Right kidney (tissue), 1 donor: ENCODE results near the gene TRIM38.
A peak's percentile ranks its signal among the peaks of the same experiment; 100 is the strongest.
"Not testable (repeated sequence)": the region's sequence is repeated elsewhere in the genome, so short reads cannot be mapped to it uniquely, and the experiment has no call there.

Experiments
- DNase-seq: peaks from one replicate; pipeline ENCODE4 v3.0.0-alpha.2; 2016

The TRIM38 gene

DNA sequence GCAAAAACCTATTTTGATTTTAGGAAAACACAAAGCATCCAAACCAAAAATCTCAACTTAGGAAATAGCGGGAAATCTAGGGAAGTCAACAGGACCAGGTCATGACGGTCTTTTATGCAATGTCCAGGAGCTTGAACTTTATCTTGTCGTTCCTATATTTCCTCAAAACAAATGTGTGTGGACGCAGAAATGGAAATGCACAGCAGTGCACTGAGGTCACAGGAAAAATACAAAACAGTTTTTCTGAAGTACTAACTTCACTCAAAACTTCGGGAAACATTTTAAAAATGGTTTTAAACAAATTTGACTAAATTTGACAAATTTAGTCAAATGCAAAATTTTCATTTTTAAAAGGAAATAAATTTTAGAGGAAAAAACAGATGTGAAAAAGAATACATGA lies 26.6 kb upstream of the TRIM38 start:
- DNase-seq = no peak

DNA sequence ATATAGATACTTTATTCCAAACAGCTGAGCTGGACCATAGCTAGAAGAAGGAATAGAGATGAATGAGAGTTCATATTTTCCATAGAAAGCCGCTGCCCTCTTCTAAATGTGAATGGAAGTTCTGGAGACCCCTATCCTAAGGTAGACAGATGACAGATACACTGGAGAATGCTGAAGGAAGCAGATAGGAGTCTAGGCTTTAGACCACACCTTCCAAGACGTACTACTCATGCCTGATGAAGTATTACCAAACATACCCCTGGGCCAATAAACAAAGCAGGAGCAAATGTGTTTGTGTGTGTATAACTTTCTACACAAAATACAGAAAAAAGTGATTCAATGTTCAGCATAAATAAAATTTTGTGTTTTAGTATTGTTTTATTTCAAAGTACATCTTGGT lies 23.0 kb upstream of the TRIM38 start:
- DNase-seq = no peak

DNA sequence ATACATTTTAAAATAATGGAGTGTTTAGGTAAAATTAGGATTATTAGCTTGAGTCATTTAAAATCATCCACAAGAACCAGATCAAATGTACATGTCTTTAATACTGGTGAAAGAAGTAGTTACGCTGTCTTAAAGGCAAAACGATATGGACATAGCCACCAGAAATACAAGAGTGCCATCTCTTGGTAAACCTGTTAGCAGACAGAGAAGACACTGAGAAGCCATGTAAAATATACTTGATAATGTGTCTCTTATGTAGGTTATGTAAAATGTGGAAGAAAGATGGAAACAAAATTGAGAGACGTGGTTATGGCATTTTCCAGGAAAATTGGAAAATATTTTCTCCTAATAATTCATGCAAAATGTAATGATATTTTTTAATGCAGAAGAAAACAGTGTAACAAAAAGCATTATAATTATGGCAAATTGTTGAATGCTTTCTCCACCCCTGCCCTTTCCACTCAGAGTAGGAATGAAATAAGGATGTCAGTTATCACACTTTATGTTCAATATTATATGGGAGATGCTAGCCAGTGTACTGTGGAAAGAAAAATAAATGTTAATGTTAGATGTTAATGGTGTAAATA lies 19.9 kb upstream of the TRIM38 start:
- no peak for DNase-seq

- no peak for DNase-seq
Observed at GRCh38 chr6:25943887-25944286, 18.7 kb upstream of the TRIM38 start.

- DNase-seq = no peak
Observed at GRCh38 chr6:25944688-25945574, 17.7 kb upstream of the TRIM38 start.

- DNase-seq = not testable (repeated sequence)
Observed at GRCh38 chr6:25945738-25946137, 16.9 kb upstream of the TRIM38 start.

GRCh38 chr6:25946631-25947030 lies 16.0 kb upstream of the TRIM38 start:
- no peak for DNase-seq

DNA sequence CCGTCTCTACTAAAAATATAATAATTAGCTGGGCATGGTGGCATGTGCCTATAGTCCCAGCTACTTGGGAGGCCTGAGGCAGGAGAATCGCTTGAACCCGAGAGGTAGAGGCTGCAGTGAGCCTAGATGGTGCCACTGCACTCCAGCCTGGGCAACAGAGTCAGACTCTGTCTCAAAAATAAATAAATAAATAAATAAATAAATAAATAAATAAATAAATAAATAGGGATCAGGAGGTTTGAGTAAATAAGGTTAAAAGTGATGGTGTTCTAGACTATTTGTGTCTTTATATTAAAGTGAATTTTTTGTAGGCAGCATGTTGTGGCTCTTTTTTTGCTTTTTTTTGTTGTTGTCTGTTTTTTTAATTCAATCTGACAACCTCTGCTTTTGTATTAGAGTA lies 15.1 kb upstream of the TRIM38 start:
- DNase-seq = not testable (repeated sequence)

GRCh38 chr6:25949695-25950094 lies 12.9 kb upstream of the TRIM38 start:
- no peak for DNase-seq

DNA sequence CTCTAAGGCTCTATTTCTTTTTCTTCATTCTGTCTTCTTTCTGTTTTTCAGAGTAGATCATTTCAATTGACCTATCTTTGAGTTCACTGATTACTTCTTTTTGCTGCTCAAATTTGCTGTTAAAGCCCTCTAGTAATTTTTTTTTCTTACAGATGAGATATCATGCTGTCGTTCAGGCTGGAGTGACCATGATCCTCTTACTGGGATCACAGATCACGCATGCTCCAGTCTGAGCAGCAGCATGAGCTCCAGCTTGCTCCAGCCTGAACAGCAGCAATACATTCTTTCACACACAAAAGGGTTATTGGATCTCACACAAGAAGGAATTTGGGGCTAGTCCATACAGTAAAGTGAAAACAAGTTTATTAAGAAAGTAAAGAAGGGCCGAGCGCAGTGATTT lies 12.3 kb upstream of the TRIM38 start:
- no peak for DNase-seq

- no peak for DNase-seq
Observed at GRCh38 chr6:25951296-25952032, 11.1 kb upstream of the TRIM38 start.

DNA sequence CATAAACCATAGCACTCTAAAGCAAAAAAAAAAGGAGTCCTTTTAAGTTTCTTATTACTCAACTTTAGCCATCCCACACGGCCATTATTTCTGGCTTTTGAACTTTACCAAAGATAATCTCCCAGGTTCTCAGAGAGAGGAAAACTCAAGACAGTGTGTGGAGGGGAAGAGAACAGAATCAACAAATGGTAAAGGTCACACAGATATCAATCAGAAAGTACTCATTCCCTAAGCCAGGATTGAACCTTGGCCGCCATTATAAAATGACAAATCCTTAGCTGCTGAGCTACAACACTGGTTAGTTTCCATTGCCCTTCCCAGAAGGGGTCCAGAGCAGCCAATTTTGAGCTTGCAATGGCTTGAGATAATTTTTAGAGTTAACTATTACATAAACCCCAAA lies 10.1 kb upstream of the TRIM38 start:
- DNase-seq = no peak

DNA sequence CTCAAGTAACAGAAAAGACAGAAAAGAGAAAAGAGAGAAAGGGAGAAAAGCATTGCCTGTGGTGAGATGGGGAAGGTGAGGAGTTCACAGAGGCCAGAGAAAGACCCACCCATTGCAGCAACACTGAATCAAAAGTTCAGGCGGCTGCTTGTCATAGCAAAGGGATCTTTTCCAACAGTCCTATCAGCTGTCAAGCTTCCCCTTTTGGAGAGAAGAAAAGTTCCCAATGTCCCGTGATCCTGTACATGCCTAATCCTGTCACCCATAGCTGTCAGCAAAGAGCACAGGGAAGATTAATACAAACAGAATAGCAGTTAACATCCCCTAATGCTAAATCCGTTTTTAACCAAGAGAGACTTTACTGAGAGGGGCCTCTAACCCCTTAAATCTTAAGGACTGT lies 8.9 kb upstream of the TRIM38 start:
- no peak for DNase-seq

- DNase-seq = no peak
Observed at GRCh38 chr6:25954756-25955155, 7.8 kb upstream of the TRIM38 start.

GRCh38 chr6:25956226-25956625 lies 6.4 kb upstream of the TRIM38 start:
- DNase-seq = no peak

- DNase-seq = no peak
Observed at GRCh38 chr6:25958700-25959162, 3.9 kb upstream of the TRIM38 start.

DNA sequence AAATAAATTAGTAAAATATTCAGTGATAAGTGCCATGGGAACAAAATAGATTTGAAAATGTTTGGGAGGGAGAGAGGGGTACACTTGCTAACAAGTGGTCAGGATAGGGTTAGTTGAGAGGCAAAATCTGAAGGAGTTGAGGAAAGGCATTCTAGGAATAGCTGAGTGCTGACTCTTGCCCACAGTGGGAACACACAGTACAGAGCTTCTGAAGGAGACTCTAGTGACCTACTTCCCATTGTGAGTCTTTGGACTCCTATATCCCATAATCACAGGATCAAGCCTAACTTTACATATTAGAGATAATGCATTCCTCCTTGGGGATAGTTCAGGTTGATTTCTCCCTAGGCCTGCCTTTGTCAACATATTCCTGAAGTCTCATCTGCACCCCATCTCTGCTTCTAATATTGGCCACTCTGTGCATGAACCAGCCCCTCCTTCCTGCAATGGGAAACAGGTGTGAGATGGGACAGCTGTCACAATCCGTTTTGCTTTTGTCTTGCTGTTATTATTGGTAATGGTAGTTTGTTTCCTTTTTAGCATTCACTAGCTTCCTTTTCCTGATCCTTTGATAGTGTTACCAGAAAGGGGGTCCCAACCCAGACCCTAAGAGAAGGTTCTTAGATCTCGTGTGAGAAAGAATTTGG lies 2.6 kb upstream of the TRIM38 start:
- no peak for DNase-seq

DNA sequence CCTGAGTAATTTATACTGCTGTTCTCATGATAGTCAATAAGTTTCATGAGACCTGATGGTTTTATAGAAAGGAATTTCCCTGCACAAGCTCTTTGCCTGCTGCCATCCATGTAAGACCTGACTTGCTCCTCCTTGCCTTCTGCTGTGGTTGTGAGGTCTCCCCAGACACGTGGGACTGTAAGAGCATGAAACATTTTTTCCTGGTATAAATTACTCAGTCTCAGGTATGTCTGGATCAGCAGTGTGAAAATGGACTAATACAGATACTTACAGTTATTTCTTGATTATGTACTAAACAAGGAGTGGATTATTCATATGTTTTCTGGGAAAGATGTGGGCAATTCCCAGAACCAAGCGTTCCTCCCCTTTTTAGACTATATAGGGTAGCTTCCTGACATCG lies 1.9 kb upstream of the TRIM38 start:
- DNase-seq = no peak

GRCh38 chr6:25961619-25962148 lies 918 bp upstream of the TRIM38 start:
- DNase-seq = no peak

DNA sequence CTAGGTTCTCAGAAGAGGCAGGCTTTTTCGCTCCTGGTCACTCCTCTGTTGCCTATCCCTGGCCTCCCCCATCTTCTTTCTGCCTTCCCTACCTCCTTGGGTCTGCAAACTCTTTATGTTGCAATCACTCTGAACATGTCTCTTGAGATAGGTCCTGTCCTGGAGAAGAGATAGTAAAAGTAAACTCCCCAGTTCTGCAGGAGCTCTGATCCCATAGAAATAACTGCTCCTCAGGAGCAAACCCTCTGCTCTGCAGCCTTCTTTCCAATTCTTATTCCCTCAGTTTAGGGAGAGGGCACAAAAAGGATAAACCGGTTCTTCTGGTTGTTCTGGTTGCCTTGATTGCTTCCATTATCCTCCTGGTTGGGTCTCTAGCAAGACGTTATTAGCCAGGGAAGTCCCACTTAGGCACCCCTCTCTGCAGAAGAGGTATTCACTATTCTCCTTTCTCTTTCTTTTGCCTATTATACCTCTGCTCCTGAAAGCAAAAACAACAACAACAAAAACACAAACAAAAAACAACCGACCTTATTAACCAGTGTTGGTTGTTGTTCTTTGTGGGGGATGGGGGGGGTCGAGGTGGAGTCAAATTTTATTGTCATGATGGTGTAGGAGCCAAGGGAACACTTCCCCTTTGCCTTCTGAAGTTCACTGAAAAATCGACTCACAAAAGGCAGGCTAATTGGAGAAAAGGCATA lies 973 bp downstream of the TRIM38 start:
- peak; percentile 31 for DNase-seq

- DNase-seq = no peak
Observed at GRCh38 chr6:25965058-25965457, 2.5 kb downstream of the TRIM38 start.

- no peak for DNase-seq
Observed at GRCh38 chr6:25966711-25967110, 4.1 kb downstream of the TRIM38 start.
